HEK293 (cell line): Measurements from ENCODE around the gene FAM110D.

ENCODE experiments used
- CTCF ChIA-PET: fragments of 350-600 bp; formaldehyde crosslinking; extraction: SDS; loops from one replicate; lab custom pipeline; 2021; ENCODE audit warnings: antibody characterized with exemption; lab: Yijun Ruan, JAX
- POLR2A ChIA-PET: fragments of 300-600 bp; formaldehyde crosslinking; extraction: SDS; loops from one replicate; lab custom pipeline; 2020; ENCODE audit warnings: antibody characterized with exemption, inconsistent platforms; lab: Yijun Ruan, JAX
- H3K27ac ChIP-seq: fragments of 200-500 bp; sonication (Bioruptor generic); 2 replicates; pipeline ENCODE4 v1.5.1; 2014; ENCODE audit warnings: low read depth, low read length, control low read depth, inconsistent platforms; ENCODE audit errors: extremely low read depth
- H3K36me3 ChIP-seq, 2 experiments: fragments of 200-500 bp in 1 of 2; sonication (Bioruptor generic) in 1 of 2; 1 replicate in 1 of 2; 2 replicates in 1 of 2; pipeline ENCODE4 v1.5.1; 2014 to 2017; ENCODE audit warnings: inconsistent platforms in 2 of 2, low read length in 2 of 2; ENCODE audit not compliant: control insufficient read depth in 2 of 2, insufficient read depth in 1 of 2
- H3K4me1 ChIP-seq: fragments of 200-500 bp; sonication (Bioruptor generic); 2 replicates; pipeline ENCODE4 v1.5.1; 2014; ENCODE audit warnings: mild to moderate bottlenecking, low read length, inconsistent platforms; ENCODE audit not compliant: control insufficient read depth, insufficient read depth
- H3K4me3 ChIP-seq: 2 replicates; pipeline ENCODE4 v1.5.1; 2011; ENCODE audit warnings: low read depth, mild to moderate bottlenecking, control low read depth, low read length, moderate library complexity
- H3K9me3 ChIP-seq: fragments of 200-500 bp; sonication (Bioruptor generic); 2 replicates; pipeline ENCODE4 v1.5.1; 2014; ENCODE audit warnings: low read depth, low read length, inconsistent platforms; ENCODE audit not compliant: control insufficient read depth, insufficient read depth
- CTCF ChIP-seq: fragments of 450-650 bp; formaldehyde crosslinking; IDR thresholded peaks from 2 replicates; pipeline ENCODE4 v1.5.1; 2016; ENCODE audit warnings: missing biosample characterization, missing genetic modification characterization
- GLIS2 ChIP-seq: fragments of 450-650 bp; formaldehyde crosslinking; IDR thresholded peaks from 2 replicates; pipeline ENCODE4 v1.5.1; 2016; ENCODE audit warnings: missing biosample characterization, missing genetic modification characterization
- PRDM10 ChIP-seq: fragments of 450-650 bp; formaldehyde crosslinking; IDR thresholded peaks from 2 replicates; pipeline ENCODE4 v1.5.1; 2016; ENCODE audit warnings: missing biosample characterization, missing genetic modification characterization
- ZBTB26 ChIP-seq: fragments of 450-650 bp; formaldehyde crosslinking; optimal IDR thresholded peaks from 2 replicates; pipeline ENCODE3; 2016; ENCODE audit warnings: missing biosample characterization, mild to moderate bottlenecking, missing genetic modification characterization
- ZBTB48 ChIP-seq: fragments of 450-650 bp; formaldehyde crosslinking; IDR thresholded peaks from 2 replicates; pipeline ENCODE4 v1.5.1; 2016; ENCODE audit warnings: missing biosample characterization, missing genetic modification characterization
- ZFP69B ChIP-seq: fragments of 450-650 bp; formaldehyde crosslinking; IDR thresholded peaks from 2 replicates; pipeline ENCODE4 v1.5.1; 2016; ENCODE audit warnings: missing biosample characterization, missing genetic modification characterization
- ZIC2 ChIP-seq: fragments of 450-650 bp; formaldehyde crosslinking; IDR thresholded peaks from 2 replicates; pipeline ENCODE4 v1.5.1; 2016; ENCODE audit warnings: missing biosample characterization, missing genetic modification characterization
- ZNF335 ChIP-seq: fragments of 450-650 bp; formaldehyde crosslinking; conservative IDR thresholded peaks from 2 replicates; pipeline ENCODE4 v1.5.1; 2016; ENCODE audit warnings: missing biosample characterization, missing genetic modification characterization
- ZNF488 ChIP-seq: fragments of 450-650 bp; formaldehyde crosslinking; IDR thresholded peaks from 2 replicates; pipeline ENCODE4 v1.5.1; 2016; ENCODE audit warnings: missing biosample characterization, missing genetic modification characterization
- ZNF521 ChIP-seq: fragments of 450-650 bp; formaldehyde crosslinking; IDR thresholded peaks from 2 replicates; pipeline ENCODE4 v1.5.1; 2017; ENCODE audit warnings: missing biosample characterization, mild to moderate bottlenecking, missing genetic modification characterization
- ZNF560 ChIP-seq: fragments of 450-650 bp; formaldehyde crosslinking; IDR thresholded peaks from 2 replicates; pipeline ENCODE4 v1.5.1; 2017; ENCODE audit warnings: missing biosample characterization, missing genetic modification characterization, borderline replicate concordance
- ZNF561 ChIP-seq: fragments of 450-650 bp; IDR thresholded peaks from 2 replicates; pipeline ENCODE4 v1.5.1; 2018; ENCODE audit warnings: missing biosample characterization, missing genetic modification characterization, borderline replicate concordance
- ZNF654 ChIP-seq: fragments of 450-650 bp; formaldehyde crosslinking; IDR thresholded peaks from 2 replicates; pipeline ENCODE4 v1.5.1; 2016; ENCODE audit warnings: low read depth, missing biosample characterization, missing genetic modification characterization
- ZNF707 ChIP-seq: fragments of 450-650 bp; formaldehyde crosslinking; IDR thresholded peaks from 2 replicates; pipeline ENCODE4 v1.5.1; 2016; ENCODE audit warnings: missing biosample characterization, missing genetic modification characterization
- ZSCAN4 ChIP-seq: fragments of 450-650 bp; formaldehyde crosslinking; IDR thresholded peaks from 2 replicates; pipeline ENCODE4 v1.5.1; 2017; ENCODE audit warnings: missing biosample characterization, missing genetic modification characterization

Gene FAM110D

GRCh38 chr1:26200413-26200812 lies 41.5 kb downstream of the FAM110D start:
- POLR2A ChIA-PET = no interaction called here
- Histone ChIP-seq H3K27ac (no peak overlapping the region), H3K36me3 (no peaks in the 10 kb centered on the region), H3K4me1 (no peaks in the 10 kb centered on the region), H3K9me3 (no peaks in the 10 kb centered on the region), H3K4me3 (no peak overlapping the region)
- CTCF ChIA-PET = interaction anchor here (1.0 to 1.1 kb wide), 2 partner anchors 10 to 12 kb away, joined by 5 to 6 read pairs; partner anchors contain the start of gene CATSPER4
- TF ChIP-seq ZSCAN4 (tag by site-specific recombination) (no peak), ZFP69B (tag by site-specific recombination) (no peak), CTCF (tag by site-specific recombination) (no peak), ZNF561 (tag by site-specific recombination) (no peak), ZNF521 (tag by site-specific recombination) (no peak), ZBTB26 (tag by site-specific recombination) (no peak), GLIS2 (tag by site-specific recombination) (no peak), ZNF488 (no peak), PRDM10 (tag by site-specific recombination) (no peak), ZNF560 (tag by site-specific recombination) (no peak), ZNF654 (no peak)

GRCh38 chr1:26203642-26204318 lies 44.9 kb downstream of the FAM110D start:
- TF ChIP-seq ZBTB48 (tag by site-specific recombination) (peak; percentile 63; the same call in 1 of the 2 replicates), ZNF707 (tag by site-specific recombination) (no peak), ZIC2 (tag by site-specific recombination) (peak; percentile 34), ZNF335 (tag by site-specific recombination) (no peak)
- Histone ChIP-seq H3K4me3 (no peak overlapping the region), H3K4me1 (no peaks in the 10 kb centered on the region), H3K36me3 (no peaks in the 10 kb centered on the region), H3K27ac (no peak overlapping the region), H3K9me3 (no peaks in the 10 kb centered on the region)
- CTCF ChIA-PET = interaction anchor here (0.7 to 1.0 kb wide), 4 partner anchors 9 to 160 kb away, joined by 3 to 7 read pairs (median 4); partner anchors contain the start of gene CEP85
- POLR2A ChIA-PET = no interaction called here
